HG02938 (cell line): Measurements from ENCODE around the gene PPM1E.
"Not testable (repeated sequence)": the region's sequence is repeated elsewhere in the genome, so short reads cannot be mapped to it uniquely, and the experiment has no call there.

Experiments used
- ATAC-seq: cut with Tn5 transposase; IDR thresholded peaks from one replicate; pipeline ENCODE4 v1.9.1; 2021; ENCODE audit warnings: mild to moderate bottlenecking, moderate library complexity; ENCODE audit not compliant: unreplicated experiment

Gene PPM1E

GRCh38 chr17:58837699-58838098 lies 82.0 kb downstream of the PPM1E start:
- ATAC-seq = no peak

- no peak for ATAC-seq
Observed at GRCh38 chr17:58840820-58841612, 85.4 kb downstream of the PPM1E start.

GRCh38 chr17:58846413-58846812 lies 90.8 kb downstream of the PPM1E start:
- not testable (repeated sequence) for ATAC-seq

- not testable (repeated sequence) for ATAC-seq
Observed at GRCh38 chr17:58850106-58850505, 94.5 kb downstream of the PPM1E start.

- ATAC-seq = no peak
Observed at GRCh38 chr17:58865301-58865700, 109.6 kb downstream of the PPM1E start.

GRCh38 chr17:58870747-58871146 lies 115.1 kb downstream of the PPM1E start:
- ATAC-seq = no peak

- ATAC-seq = no peak
Observed at GRCh38 chr17:58873926-58874325, 118.3 kb downstream of the PPM1E start.

- ATAC-seq = no peak
Observed at GRCh38 chr17:58875261-58875660, 119.6 kb downstream of the PPM1E start.

- no peak for ATAC-seq
Observed at GRCh38 chr17:58884161-58884560, 128.5 kb downstream of the PPM1E start.

GRCh38 chr17:58886514-58886913 lies 130.9 kb downstream of the PPM1E start:
- no peak for ATAC-seq

GRCh38 chr17:58889928-58890327 lies 134.3 kb downstream of the PPM1E start:
- ATAC-seq = no peak

- ATAC-seq = no peak
Observed at GRCh38 chr17:58899191-58899590, 143.5 kb downstream of the PPM1E start.

- ATAC-seq = no peak
Observed at GRCh38 chr17:58902322-58902721, 146.7 kb downstream of the PPM1E start.

GRCh38 chr17:58911741-58912343 lies 156.2 kb downstream of the PPM1E start:
- no peak for ATAC-seq

- ATAC-seq = no peak
Observed at GRCh38 chr17:58913552-58913951, 157.9 kb downstream of the PPM1E start.

- no peak for ATAC-seq
Observed at GRCh38 chr17:58913971-58914769, 158.5 kb downstream of the PPM1E start.

- no peak for ATAC-seq
Observed at GRCh38 chr17:58917228-58917627, 161.6 kb downstream of the PPM1E start.

- ATAC-seq = no peak
Observed at GRCh38 chr17:58918072-58918471, 162.4 kb downstream of the PPM1E start.

GRCh38 chr17:58918884-58919283 lies 163.2 kb downstream of the PPM1E start:
- ATAC-seq = no peak

- ATAC-seq = no peak
Observed at GRCh38 chr17:58920773-58921172, 165.1 kb downstream of the PPM1E start.

- ATAC-seq = no peak
Observed at GRCh38 chr17:58932956-58933355, 177.3 kb downstream of the PPM1E start.

GRCh38 chr17:58936295-58936694 lies 180.6 kb downstream of the PPM1E start:
- no peak for ATAC-seq
